Chondrocyte (in vitro differentiated cells): ENCODE data around the gene COL2A1. TPM values are rescaled to one million over a fixed set of nuclear protein-coding genes. Genes with fewer than 3 reads are reported as not detected.

Source experiments
- DNase-seq: peaks from one replicate; pipeline ENCODE4 v3.0.0; 2021; ENCODE audit warnings: mixed read lengths, low spot score
- H3K27ac Mint-ChIP-seq: one replicate; pipeline ENCODE4 v1.8.0; 2021; ENCODE audit warnings: mild to moderate bottlenecking, moderate library complexity, mixed read lengths; ENCODE audit not compliant: unreplicated experiment
- H3K27me3 Mint-ChIP-seq: 2 replicates; pipeline ENCODE4 v1.8.0; 2021; ENCODE audit warnings: low read depth, mixed read lengths
- H3K36me3 Mint-ChIP-seq: 2 replicates; pipeline ENCODE4 v1.8.0; 2021; ENCODE audit warnings: low read depth, mixed read lengths
- H3K4me1 Mint-ChIP-seq: 2 replicates; pipeline ENCODE4 v1.8.0; 2021; ENCODE audit warnings: low read depth, mild to moderate bottlenecking, mixed read lengths
- H3K4me3 Mint-ChIP-seq: one replicate; pipeline ENCODE4 v1.8.0; 2021; ENCODE audit warnings: mild to moderate bottlenecking, moderate library complexity, mixed read lengths; ENCODE audit not compliant: unreplicated experiment
- H3K9me3 Mint-ChIP-seq: 2 replicates; pipeline ENCODE4 v1.8.0; 2021; ENCODE audit warnings: low read depth, mixed read lengths
- CTCF ChIP-seq: fragments of 200-600 bp; sonication (generic); IDR thresholded peaks from 2 replicates; pipeline ENCODE4 v1.5.0; 2021; ENCODE audit warnings: antibody characterized with exemption, mild to moderate bottlenecking, moderate library complexity
- total RNA-seq: library from RNA; stranded (reverse); gene quantifications from 3 replicates; pipeline ENCODE4 v1.2.1, GENCODE V29; 2021

The COL2A1 gene
- total RNA-seq, 1 donor from 2014 or later, result 35.6 TPM

- Mint-ChIP-seq H3K9me3 (no peaks in the 10 kb centered on the region), H3K27me3 (peaks cover under 1% of the 10 kb centered on the region), H3K27ac (no peak overlapping the region), H3K4me1 (no peaks in the 10 kb centered on the region), H3K36me3 (no peaks in the 10 kb centered on the region), H3K4me3 (no peak overlapping the region)
- no peak for TF ChIP-seq CTCF
- no peak for DNase-seq
Observed at GRCh38 chr12:47973870-47974269, 30.4 kb downstream of the COL2A1 start.

DNA sequence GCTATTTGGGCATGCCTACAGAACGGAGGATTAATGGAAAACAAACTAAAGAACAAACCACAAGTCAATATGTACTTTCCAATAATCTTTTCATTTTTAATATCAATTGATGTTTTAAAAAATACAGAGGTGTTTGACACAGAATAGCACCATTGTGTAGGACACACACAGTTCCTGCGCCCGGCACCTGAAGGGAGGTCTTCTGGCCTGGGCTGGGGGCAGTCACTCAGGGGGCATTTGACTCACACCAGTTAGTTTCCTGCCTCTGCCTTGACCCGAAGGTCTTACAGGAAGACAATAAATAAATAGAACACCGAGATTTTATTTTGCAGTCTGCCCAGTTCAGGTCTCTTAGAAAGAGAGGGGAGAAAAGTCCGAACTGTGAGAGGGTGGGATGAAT, 31.4 kb downstream of the COL2A1 start:
- TF ChIP-seq CTCF, result no peak
- H3K27me3 Mint-ChIP-seq, result no peaks in the 10 kb centered on the region
- H3K9me3 Mint-ChIP-seq, result no peaks in the 10 kb centered on the region
- no peak for DNase-seq
- H3K4me1 Mint-ChIP-seq, result peaks cover 6% of the 10 kb centered on the region
- no peak overlapping the region for H3K27ac Mint-ChIP-seq
- no peaks in the 10 kb centered on the region for H3K36me3 Mint-ChIP-seq
- H3K4me3 Mint-ChIP-seq, result no peak overlapping the region

DNA sequence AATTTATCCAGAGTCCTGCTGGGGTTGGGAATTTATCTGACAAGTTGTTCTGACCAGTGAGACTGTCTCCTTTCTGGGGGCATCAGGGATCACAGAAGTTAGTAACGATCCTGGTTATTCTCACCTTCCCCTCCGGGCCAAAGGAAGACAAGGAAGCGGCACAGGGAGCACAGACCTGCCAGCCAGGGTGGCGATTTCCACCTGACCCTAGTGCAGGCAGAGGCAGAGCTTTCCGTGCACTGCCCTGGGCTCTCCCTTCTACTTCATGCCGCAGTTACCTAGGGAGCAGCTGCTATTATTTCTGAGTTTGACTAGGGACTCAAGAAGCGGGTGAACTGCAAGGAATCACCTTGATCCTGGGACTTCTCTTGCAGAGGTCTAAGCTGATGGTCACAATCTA, 33.4 kb downstream of the COL2A1 start:
- Mint-ChIP-seq H3K36me3 (peaks cover 5% of the 10 kb centered on the region), H3K27ac (no peak overlapping the region), H3K4me3 (no peak overlapping the region), H3K27me3 (no peaks in the 10 kb centered on the region), H3K9me3 (no peaks in the 10 kb centered on the region), H3K4me1 (peaks cover 18% of the 10 kb centered on the region)
- TF ChIP-seq CTCF, result no peak
- DNase-seq, result no peak

- no peak for DNase-seq
- peaks cover 7% of the 10 kb centered on the region for H3K36me3 Mint-ChIP-seq
- H3K4me3 Mint-ChIP-seq, result no peak overlapping the region
- no peak for TF ChIP-seq CTCF
- H3K27me3 Mint-ChIP-seq, result no peaks in the 10 kb centered on the region
- H3K27ac Mint-ChIP-seq, result no peak overlapping the region
- H3K9me3 Mint-ChIP-seq, result no peaks in the 10 kb centered on the region
- peaks cover 18% of the 10 kb centered on the region for H3K4me1 Mint-ChIP-seq
Observed at GRCh38 chr12:47969845-47970244, 34.4 kb downstream of the COL2A1 start.

GRCh38 chr12:47967461-47968321, 36.6 kb downstream of the COL2A1 start:
- Mint-ChIP-seq H3K27ac (no peak overlapping the region), H3K27me3 (no peaks in the 10 kb centered on the region), H3K9me3 (no peaks in the 10 kb centered on the region), H3K4me3 (no peak overlapping the region), H3K4me1 (peaks cover 36% of the 10 kb centered on the region), H3K36me3 (peaks cover 7% of the 10 kb centered on the region)
- no peak for DNase-seq
- TF ChIP-seq CTCF, result no peak
